Naive thymus-derived CD4-positive, alpha-beta T cell (primary cell): ENCODE data around the gene YIPF6. TPM values are rescaled to one million over a fixed set of nuclear protein-coding genes. Genes with fewer than 3 reads are reported as not detected.
"Not testable (repeated sequence)": the region's sequence is repeated elsewhere in the genome, so short reads cannot be mapped to it uniquely, and the experiment has no call there.

Experiments used
- ATAC-seq: fragments of 150-1000 bp; cut with Tn5 transposase; 2 replicates; pipeline ENCODE4 v1.10.0; 2021; ENCODE audit warnings: mild to moderate bottlenecking, moderate library complexity
- CTCF ChIA-PET: fragments of 350-600 bp; sonication (Branson Sonifier 250); formaldehyde crosslinking; loops from one replicate; lab custom pipeline; 2021; ENCODE audit warnings: antibody characterized with exemption; lab: Charles Lee
- POLR2A ChIA-PET: fragments of 350-600 bp; sonication (Branson Sonifier 250); formaldehyde crosslinking; loops from one replicate; lab custom pipeline; 2021; ENCODE audit warnings: antibody characterized with exemption, inconsistent platforms; lab: Charles Lee
- DNase-seq, 9 donors: peaks; one replicate each; pipeline versions ENCODE4 v3.0.0 to v3.0.0-alpha.2; 2020 to 2022; ENCODE audit warnings: mixed read lengths in 1 of 9
- H3K27ac ChIP-seq: one replicate; pipeline ENCODE4 v1.7.0; 2013; ENCODE audit warnings: mild to moderate bottlenecking, low read depth, low read length, moderate library complexity
- H3K27me3 ChIP-seq, 2 donors: one replicate each; pipeline ENCODE4 v1.7.0; 2013; ENCODE audit warnings: low read length in 2 of 2, mild to moderate bottlenecking in 2 of 2, moderate library complexity in 2 of 2; ENCODE audit not compliant: control insufficient read depth in 2 of 2, insufficient read depth in 2 of 2
- H3K36me3 ChIP-seq, 3 experiments: 1 replicate in 2 of 3; 2 replicates in 1 of 3; pipeline ENCODE4 v1.7.0; 2013; ENCODE audit warnings: low read length in 3 of 3, mild to moderate bottlenecking in 3 of 3, moderate library complexity in 1 of 3; ENCODE audit not compliant: insufficient read depth in 3 of 3, control insufficient read depth in 2 of 3
- H3K4me1 ChIP-seq, 2 donors: one replicate each; pipeline ENCODE4 v1.7.0; 2013; ENCODE audit warnings: low read length in 2 of 2, mild to moderate bottlenecking in 2 of 2, moderate library complexity in 1 of 2; ENCODE audit not compliant: control insufficient read depth in 2 of 2, insufficient read depth in 2 of 2
- H3K4me3 ChIP-seq: 2 replicates; pipeline ENCODE4 v1.7.0; 2013; ENCODE audit warnings: mild to moderate bottlenecking, low read length
- H3K9me3 ChIP-seq, 3 experiments: 1 replicate in 2 of 3; 2 replicates in 1 of 3; pipeline ENCODE4 v1.7.0; 2013; ENCODE audit warnings: low read length in 3 of 3; ENCODE audit not compliant: control insufficient read depth in 2 of 3
- H3K27ac Mint-ChIP-seq, 9 donors: one replicate each; pipeline ENCODE4 v1.8.0; 2020 to 2022; ENCODE audit warnings: mixed read lengths in 9 of 9, mild to moderate bottlenecking in 8 of 9, moderate library complexity in 5 of 9, inconsistent platforms in 2 of 9
- H3K27me3 Mint-ChIP-seq, 5 donors: one replicate each; pipeline ENCODE4 v1.8.0; 2021 to 2022; ENCODE audit warnings: mixed read lengths in 5 of 5, mild to moderate bottlenecking in 1 of 5
- H3K36me3 Mint-ChIP-seq, 5 donors: one replicate each; pipeline ENCODE4 v1.8.0; 2020 to 2022; ENCODE audit warnings: mixed read lengths in 5 of 5, mild to moderate bottlenecking in 3 of 5, inconsistent platforms in 1 of 5
- H3K4me1 Mint-ChIP-seq, 7 donors: one replicate each; pipeline ENCODE4 v1.8.0; 2020 to 2022; ENCODE audit warnings: mixed read lengths in 7 of 7, mild to moderate bottlenecking in 3 of 7, inconsistent platforms in 1 of 7
- H3K4me3 Mint-ChIP-seq, 10 donors: one replicate each; pipeline ENCODE4 v1.8.0; 2020 to 2022; ENCODE audit warnings: mild to moderate bottlenecking in 10 of 10, mixed read lengths in 10 of 10, moderate library complexity in 6 of 10, inconsistent platforms in 2 of 10
- H3K9me3 Mint-ChIP-seq, 11 donors: one replicate each; pipeline ENCODE4 v1.8.0; 2020 to 2022; ENCODE audit warnings: mixed read lengths in 11 of 11, mild to moderate bottlenecking in 4 of 11, inconsistent platforms in 1 of 11, moderate library complexity in 1 of 11
- intact Hi-C, 2 donors: fragments of 100-400 bp; cut with micrococcal nuclease; formaldehyde crosslinking; loops; one replicate each; pipeline ENCODE4 v1.15.1; 2023
- polyA plus RNA-seq, 2 donors: library from polyadenylated mRNA; unstranded; fragments of 300-500 nt; fragmentation: Illumina TruSeq; gene quantifications; one replicate each; pipeline ENCODE4 v1.2.3, GENCODE V29; 2021
- total RNA-seq, 6 experiments: library from RNA in 5 of 6; stranded (reverse) in 5 of 6; gene quantifications; 1 replicate in 5 of 6; 2 replicates in 1 of 6; pipeline ENCODE4 v1.2.3 and lab custom pipeline; 2021 to 2026

Gene YIPF6
- total and polyA plus RNA-seq, 7 experiments from 2014 or later: 8.0 to 17.7 (median 15.1) TPM

- ChIA-PET CTCF (interaction anchor here (0.6 kb wide), 1 partner anchor 10 kb away, joined by 3 read pairs; no protein-coding TSS in a partner anchor), POLR2A (no interaction called here)
- no peak for ATAC-seq
- intact Hi-C loops: loop anchor here in 1 of 2 donors (10.0 kb wide), 1 partner anchor 267 kb away; no protein-coding TSS in a partner anchor
- no peak overlapping the region for H3K27ac Mint-ChIP-seq
- H3K27me3 ChIP-seq: no peaks in the 10 kb centered on the region
- H3K36me3 Mint-ChIP-seq: no peaks in the 10 kb centered on the region
- H3K4me3 Mint-ChIP-seq: no peak overlapping the region
- no peaks in the 10 kb centered on the region for H3K36me3 ChIP-seq
- H3K4me1 ChIP-seq: no peaks in the 10 kb centered on the region
- no peaks in the 10 kb centered on the region for H3K9me3 ChIP-seq
- DNase-seq: no peak
- no peaks in the 10 kb centered on the region for H3K9me3 Mint-ChIP-seq
- no peak overlapping the region for H3K27ac ChIP-seq
- no peaks in the 10 kb centered on the region for H3K27me3 Mint-ChIP-seq
- H3K4me3 ChIP-seq: no peak overlapping the region
- no peaks in the 10 kb centered on the region for H3K4me1 Mint-ChIP-seq
These were observed 36.7 kb upstream of the YIPF6 start for GRCh38 chrX:68462197-68462596.

- no peaks in the 10 kb centered on the region for H3K27me3 ChIP-seq
- Mint-ChIP-seq H3K27me3 (no peaks in the 10 kb centered on the region), H3K27ac (no peak overlapping the region), H3K4me3 (no peak overlapping the region), H3K36me3 (no peaks in the 10 kb centered on the region), H3K9me3 (no peaks in the 10 kb centered on the region), H3K4me1 (no peaks in the 10 kb centered on the region)
- H3K4me1 ChIP-seq: no peaks in the 10 kb centered on the region
- CTCF ChIA-PET: interaction anchor here (0.6 kb wide), 1 partner anchor 11 kb away, joined by 3 read pairs; no protein-coding TSS in a partner anchor
- no peak overlapping the region for H3K27ac ChIP-seq
- peak in 3 of 9 donors; percentile 0 to 23 (median 13) for DNase-seq
- no peaks in the 10 kb centered on the region for H3K36me3 ChIP-seq
- no peak overlapping the region for H3K4me3 ChIP-seq
- POLR2A ChIA-PET: no interaction called here
- intact Hi-C loops: loop anchor here in 1 of 2 donors (10.0 kb wide), 1 partner anchor 268 kb away; no protein-coding TSS in a partner anchor
- peak; percentile 31 for ATAC-seq
- H3K9me3 ChIP-seq: no peaks in the 10 kb centered on the region
These were observed 36.2 kb upstream of the YIPF6 start for GRCh38 chrX:68462653-68463052.

GRCh38 chrX:68463880-68464279 is 35.0 kb upstream of the YIPF6 start:
- CTCF ChIA-PET: no interaction called here

GRCh38 chrX:68464796-68465195 is 34.1 kb upstream of the YIPF6 start:
- Histone ChIP-seq H3K27me3 (no peaks in the 10 kb centered on the region), H3K9me3 (no peaks in the 10 kb centered on the region), H3K4me3 (no peak overlapping the region), H3K4me1 (no peaks in the 10 kb centered on the region), H3K27ac (no peak overlapping the region), H3K36me3 (no peaks in the 10 kb centered on the region)
- Mint-ChIP-seq H3K27me3 (no peaks in the 10 kb centered on the region), H3K9me3 (no peaks in the 10 kb centered on the region), H3K36me3 (no peaks in the 10 kb centered on the region), H3K4me1 (no peaks in the 10 kb centered on the region), H3K27ac (no peak overlapping the region), H3K4me3 (no peak overlapping the region)
- intact Hi-C loops: loop anchor here in 1 of 2 donors (10.0 kb wide), 1 partner anchor 270 kb away; no protein-coding TSS in a partner anchor
- DNase-seq (no peak), ATAC-seq (no peak)
- ChIA-PET POLR2A (no interaction called here), CTCF (no interaction called here)

More at GRCh38 chrX:68463880-68464279, 35.0 kb upstream of the YIPF6 start:
- Histone ChIP-seq H3K27ac (no peak overlapping the region), H3K9me3 (no peaks in the 10 kb centered on the region), H3K36me3 (no peaks in the 10 kb centered on the region), H3K4me1 (no peaks in the 10 kb centered on the region), H3K4me3 (no peak overlapping the region), H3K27me3 (no peaks in the 10 kb centered on the region)
- ATAC-seq: no peak
- no peak overlapping the region for H3K4me3 Mint-ChIP-seq
- DNase-seq: no peak
- H3K36me3 Mint-ChIP-seq: no peaks in the 10 kb centered on the region
- intact Hi-C loops: loop anchor here in 1 of 2 donors (10.0 kb wide), 1 partner anchor 269 kb away; no protein-coding TSS in a partner anchor
- no peaks in the 10 kb centered on the region for H3K9me3 Mint-ChIP-seq
- no peaks in the 10 kb centered on the region for H3K27me3 Mint-ChIP-seq
- no peaks in the 10 kb centered on the region for H3K4me1 Mint-ChIP-seq
- POLR2A ChIA-PET: no interaction called here
- no peak overlapping the region for H3K27ac Mint-ChIP-seq

- no peak for ATAC-seq
- Mint-ChIP-seq H3K4me3 (no peak overlapping the region), H3K36me3 (no peaks in the 10 kb centered on the region), H3K27ac (no peak overlapping the region), H3K27me3 (peaks cover 0 to 7% (median 2%) of the 10 kb centered on the region in 5 donors), H3K9me3 (peaks cover 0 to 3% (median 0%) of the 10 kb centered on the region in 11 donors), H3K4me1 (no peaks in the 10 kb centered on the region)
- Histone ChIP-seq H3K27ac (no peak overlapping the region), H3K9me3 (no peaks in the 10 kb centered on the region), H3K27me3 (no peaks in the 10 kb centered on the region), H3K4me1 (no peaks in the 10 kb centered on the region), H3K36me3 (no peaks in the 10 kb centered on the region), H3K4me3 (no peak overlapping the region)
- ChIA-PET POLR2A (no interaction called here), CTCF (no interaction called here)
- DNase-seq: no peak
- intact Hi-C loops: no loop called here
These were observed 17.9 kb upstream of the YIPF6 start for GRCh38 chrX:68480969-68481368.

GRCh38 chrX:68486198-68486597 is 12.7 kb upstream of the YIPF6 start:
- H3K36me3 ChIP-seq, H3K27me3 Mint-ChIP-seq, H3K36me3 Mint-ChIP-seq, H3K4me1 Mint-ChIP-seq, ATAC-seq, POLR2A ChIA-PET, H3K27ac Mint-ChIP-seq, CTCF ChIA-PET, DNase-seq, H3K4me3 Mint-ChIP-seq, H3K9me3 ChIP-seq, H3K27me3 ChIP-seq, H3K27ac ChIP-seq, intact Hi-C loops, H3K4me3 ChIP-seq, H3K9me3 Mint-ChIP-seq, H3K4me1 ChIP-seq: not testable (repeated sequence)

GRCh38 chrX:68487254-68487653 is 11.6 kb upstream of the YIPF6 start:
- ATAC-seq (no peak), DNase-seq (no peak)
- Mint-ChIP-seq H3K27me3 (no peaks in the 10 kb centered on the region), H3K36me3 (no peaks in the 10 kb centered on the region), H3K9me3 (peaks cover 0 to 1% (median 0%) of the 10 kb centered on the region in 11 donors), H3K27ac (no peak overlapping the region), H3K4me1 (no peaks in the 10 kb centered on the region), H3K4me3 (no peak overlapping the region)
- Histone ChIP-seq H3K36me3 (no peaks in the 10 kb centered on the region), H3K27ac (no peak overlapping the region), H3K4me1 (no peaks in the 10 kb centered on the region), H3K9me3 (no peaks in the 10 kb centered on the region), H3K27me3 (no peaks in the 10 kb centered on the region), H3K4me3 (no peak overlapping the region)
- intact Hi-C loops: no loop called here
- CTCF ChIA-PET: no interaction called here
- POLR2A ChIA-PET: no interaction called here
